ENCODE results near the gene ARHGAP24.
A peak's percentile ranks its signal among the peaks of the same experiment; 100 is the strongest.

Gene ARHGAP24

GRCh38 chr4:85919200-85919887 is 444.4 kb downstream of the ARHGAP24 start:
- no peak for DNase-seq (ENCODE audit: low spot score)

- DNase-seq (ENCODE audit: low spot score): no peak
Observed at GRCh38 chr4:85925071-85925470, 450.1 kb downstream of the ARHGAP24 start.

- no peak for DNase-seq (ENCODE audit: low spot score)
Observed at GRCh38 chr4:85928775-85929591, 454.0 kb downstream of the ARHGAP24 start.

- DNase-seq (ENCODE audit: low spot score): no peak
Observed at GRCh38 chr4:85929961-85930665, 455.2 kb downstream of the ARHGAP24 start.

- DNase-seq (ENCODE audit: low spot score): no peak
Observed at GRCh38 chr4:85932500-85933290, 457.7 kb downstream of the ARHGAP24 start.

- no peak for DNase-seq (ENCODE audit: low spot score)
Observed at GRCh38 chr4:85933291-85933640, 458.3 kb downstream of the ARHGAP24 start.

GRCh38 chr4:85937507-85937906 is 462.6 kb downstream of the ARHGAP24 start:
- DNase-seq (ENCODE audit: low spot score): no peak

- DNase-seq (ENCODE audit: low spot score): no peak
Observed at GRCh38 chr4:85938062-85938461, 463.1 kb downstream of the ARHGAP24 start.

GRCh38 chr4:85938902-85939301 is 464.0 kb downstream of the ARHGAP24 start:
- DNase-seq (ENCODE audit: low spot score): no peak

GRCh38 chr4:85939595-85939994 is 464.6 kb downstream of the ARHGAP24 start:
- no peak for DNase-seq (ENCODE audit: low spot score)

- DNase-seq (ENCODE audit: low spot score): no peak
Observed at GRCh38 chr4:85940151-85940550, 465.2 kb downstream of the ARHGAP24 start.

GRCh38 chr4:85942107-85942506 is 467.2 kb downstream of the ARHGAP24 start:
- no peak for DNase-seq (ENCODE audit: low spot score)

GRCh38 chr4:85946821-85947220 is 471.9 kb downstream of the ARHGAP24 start:
- DNase-seq (ENCODE audit: low spot score): no peak

GRCh38 chr4:85951099-85951498 is 476.1 kb downstream of the ARHGAP24 start:
- no peak for DNase-seq (ENCODE audit: low spot score)

- DNase-seq (ENCODE audit: low spot score): no peak
Observed at GRCh38 chr4:85952528-85952927, 477.6 kb downstream of the ARHGAP24 start.

- no peak for DNase-seq (ENCODE audit: low spot score)
Observed at GRCh38 chr4:85952972-85953650, 478.2 kb downstream of the ARHGAP24 start.

GRCh38 chr4:85953651-85954018 is 478.7 kb downstream of the ARHGAP24 start:
- no peak for DNase-seq (ENCODE audit: low spot score)

- peak; percentile 32 for DNase-seq (ENCODE audit: low spot score)
Observed at GRCh38 chr4:85955620-85956292, 480.8 kb downstream of the ARHGAP24 start.

- no peak for DNase-seq (ENCODE audit: low spot score)
Observed at GRCh38 chr4:85956293-85956945, 481.5 kb downstream of the ARHGAP24 start.

GRCh38 chr4:85961887-85962286 is 486.9 kb downstream of the ARHGAP24 start:
- no peak for DNase-seq (ENCODE audit: low spot score)
